H1 (cell line): Measurements from ENCODE around the gene TGFBR1.
"Not testable (repeated sequence)": the region's sequence is repeated elsewhere in the genome, so short reads cannot be mapped to it uniquely, and the experiment has no call there.

Source experiments
- CHD1 ChIP-seq: IDR thresholded peaks from 2 replicates; pipeline ENCODE4 v1.6.1; 2012; ENCODE audit warnings: low read depth, low read length, improper control_type of control experiment
- POLR2A ChIP-seq, 2 experiments: IDR thresholded peaks; 1 replicate in 1 of 2; 2 replicates in 1 of 2; pipeline ENCODE4 v1.6.1; 2011; ENCODE audit warnings: low read depth in 2 of 2, low read length in 2 of 2, mild to moderate bottlenecking in 2 of 2; ENCODE audit errors: control extremely low read depth in 1 of 2
- POLR2AphosphoS5 ChIP-seq: IDR thresholded peaks from 2 replicates; pipeline ENCODE4 v1.6.1; 2011; ENCODE audit warnings: low read depth, low read length
- SUZ12 ChIP-seq: fragments of 200-600 bp; sonication (generic); IDR thresholded peaks from 2 replicates; pipeline ENCODE4 v1.6.1; 2012; ENCODE audit warnings: mild to moderate bottlenecking, inconsistent platforms, low read length, moderate library complexity, mixed read lengths
- TAF1 ChIP-seq: IDR thresholded peaks from 2 replicates; pipeline ENCODE4 v1.6.1; 2011; ENCODE audit warnings: mild to moderate bottlenecking, low read depth, low read length
- TAF7 ChIP-seq: optimal IDR thresholded peaks from 2 replicates; pipeline ENCODE3; 2011; ENCODE audit warnings: low read depth, mild to moderate bottlenecking, inconsistent platforms, low read length, moderate library complexity, borderline replicate concordance
- ZNF274 ChIP-seq: IDR thresholded peaks from 2 replicates; pipeline ENCODE4 v1.7.0; 2012; ENCODE audit warnings: low read length, borderline replicate concordance; ENCODE audit errors: extremely low read depth
- TF ChIP-seq, protein P1 (sequence below), 3 experiments: IDR thresholded peaks; 1 replicate in 2 of 3; 2 replicates in 1 of 3; pipeline versions ENCODE4 v1.5.1 to v1.6.1; 2011; ENCODE audit warnings: low read length in 3 of 3, mild to moderate bottlenecking in 3 of 3, inconsistent platforms in 2 of 3, low read depth in 1 of 3, moderate library complexity in 1 of 3; ENCODE audit not compliant: insufficient read depth in 1 of 3; ENCODE audit errors: control extremely low read depth in 1 of 3
- TF ChIP-seq, protein P2 (sequence below): IDR thresholded peaks from 2 replicates; pipeline ENCODE4 v1.6.1; 2012; ENCODE audit warnings: low read length, inconsistent platforms

DNA sequence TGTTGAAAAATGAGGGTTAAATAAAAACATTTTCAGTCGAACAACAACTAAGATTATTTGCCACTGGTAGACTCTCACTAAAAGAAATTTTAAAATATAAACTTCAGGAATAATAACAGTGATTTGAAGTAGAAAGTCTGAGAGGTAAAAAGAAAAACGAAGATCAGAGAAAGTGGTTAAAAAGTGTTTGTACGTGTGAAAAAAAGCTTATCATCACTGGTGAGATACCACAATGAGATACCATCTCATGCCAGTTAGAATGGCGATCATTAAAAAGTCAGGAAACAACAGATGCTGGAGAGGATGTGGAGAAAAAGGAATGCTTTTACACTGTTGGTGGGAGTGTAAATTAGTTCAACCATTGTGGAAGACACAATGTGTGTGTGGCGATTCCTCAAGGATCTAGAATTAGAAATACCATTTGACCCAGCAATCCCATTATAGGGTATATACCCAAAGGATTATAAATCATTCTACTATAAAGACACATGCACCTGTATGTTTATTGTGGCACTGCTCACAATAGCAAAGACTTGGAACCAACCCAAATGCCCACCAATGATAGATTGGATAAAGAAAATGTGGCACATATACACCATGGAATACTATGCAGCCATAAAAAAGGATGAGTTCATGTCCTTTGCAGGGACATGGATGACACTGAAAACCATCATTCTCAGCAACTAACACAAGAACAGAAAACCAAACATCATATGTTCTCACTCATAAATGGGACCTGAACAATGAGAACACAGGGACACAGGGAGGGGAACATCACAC lies 4.9 kb upstream of the TGFBR1 start:
- TF ChIP-seq, protein P1, sequence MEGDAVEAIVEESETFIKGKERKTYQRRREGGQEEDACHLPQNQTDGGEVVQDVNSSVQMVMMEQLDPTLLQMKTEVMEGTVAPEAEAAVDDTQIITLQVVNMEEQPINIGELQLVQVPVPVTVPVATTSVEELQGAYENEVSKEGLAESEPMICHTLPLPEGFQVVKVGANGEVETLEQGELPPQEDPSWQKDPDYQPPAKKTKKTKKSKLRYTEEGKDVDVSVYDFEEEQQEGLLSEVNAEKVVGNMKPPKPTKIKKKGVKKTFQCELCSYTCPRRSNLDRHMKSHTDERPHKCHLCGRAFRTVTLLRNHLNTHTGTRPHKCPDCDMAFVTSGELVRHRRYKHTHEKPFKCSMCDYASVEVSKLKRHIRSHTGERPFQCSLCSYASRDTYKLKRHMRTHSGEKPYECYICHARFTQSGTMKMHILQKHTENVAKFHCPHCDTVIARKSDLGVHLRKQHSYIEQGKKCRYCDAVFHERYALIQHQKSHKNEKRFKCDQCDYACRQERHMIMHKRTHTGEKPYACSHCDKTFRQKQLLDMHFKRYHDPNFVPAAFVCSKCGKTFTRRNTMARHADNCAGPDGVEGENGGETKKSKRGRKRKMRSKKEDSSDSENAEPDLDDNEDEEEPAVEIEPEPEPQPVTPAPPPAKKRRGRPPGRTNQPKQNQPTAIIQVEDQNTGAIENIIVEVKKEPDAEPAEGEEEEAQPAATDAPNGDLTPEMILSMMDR (IDR thresholded peaks at IDR 0.05; ENCODE audit: control extremely low read depth in 1 of 3, insufficient read depth in 1 of 3, low read depth in 1 of 3, low read length in 3 of 3), result not testable (repeated sequence)
- TF ChIP-seq TAF1; POLR2A (IDR thresholded peaks at IDR 0.05; ENCODE audit: control extremely low read depth in 1 of 2, low read depth in 2 of 2, low read length in 2 of 2); ZNF274; CHD1; TAF7; POLR2AphosphoS5; SUZ12: not testable (repeated sequence)
- TF ChIP-seq, protein P2, sequence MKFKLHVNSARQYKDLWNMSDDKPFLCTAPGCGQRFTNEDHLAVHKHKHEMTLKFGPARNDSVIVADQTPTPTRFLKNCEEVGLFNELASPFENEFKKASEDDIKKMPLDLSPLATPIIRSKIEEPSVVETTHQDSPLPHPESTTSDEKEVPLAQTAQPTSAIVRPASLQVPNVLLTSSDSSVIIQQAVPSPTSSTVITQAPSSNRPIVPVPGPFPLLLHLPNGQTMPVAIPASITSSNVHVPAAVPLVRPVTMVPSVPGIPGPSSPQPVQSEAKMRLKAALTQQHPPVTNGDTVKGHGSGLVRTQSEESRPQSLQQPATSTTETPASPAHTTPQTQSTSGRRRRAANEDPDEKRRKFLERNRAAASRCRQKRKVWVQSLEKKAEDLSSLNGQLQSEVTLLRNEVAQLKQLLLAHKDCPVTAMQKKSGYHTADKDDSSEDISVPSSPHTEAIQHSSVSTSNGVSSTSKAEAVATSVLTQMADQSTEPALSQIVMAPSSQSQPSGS, result not testable (repeated sequence)
